GM18526 (cell line): ENCODE data around the gene LRP2BP.

Experiments used
- POLR2A ChIP-seq: IDR thresholded peaks from 3 replicates; pipeline ENCODE4 v1.6.1; 2011; ENCODE audit not compliant: insufficient read length; ENCODE audit errors: extremely low read depth

LRP2BP gene

DNA sequence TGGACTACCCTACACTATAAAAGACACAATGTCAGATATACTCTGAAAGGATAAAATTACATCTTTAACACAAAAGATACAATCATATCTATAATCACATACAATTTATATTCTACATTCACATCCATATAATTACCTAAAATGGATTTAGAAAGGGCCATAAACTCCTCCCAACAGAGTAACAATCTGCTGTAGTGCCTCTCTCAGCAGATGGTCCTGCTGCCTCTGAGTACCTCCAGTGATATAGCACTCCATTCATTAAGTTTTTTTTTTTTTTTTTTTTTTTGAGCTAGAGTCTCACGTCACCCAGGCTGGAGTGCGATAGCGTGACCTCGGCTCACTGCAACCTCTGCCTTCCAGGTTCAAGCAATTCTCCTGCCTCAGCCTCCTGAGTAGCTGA is 8.3 kb upstream of the LRP2BP start:
- TF ChIP-seq POLR2A = no peak

DNA sequence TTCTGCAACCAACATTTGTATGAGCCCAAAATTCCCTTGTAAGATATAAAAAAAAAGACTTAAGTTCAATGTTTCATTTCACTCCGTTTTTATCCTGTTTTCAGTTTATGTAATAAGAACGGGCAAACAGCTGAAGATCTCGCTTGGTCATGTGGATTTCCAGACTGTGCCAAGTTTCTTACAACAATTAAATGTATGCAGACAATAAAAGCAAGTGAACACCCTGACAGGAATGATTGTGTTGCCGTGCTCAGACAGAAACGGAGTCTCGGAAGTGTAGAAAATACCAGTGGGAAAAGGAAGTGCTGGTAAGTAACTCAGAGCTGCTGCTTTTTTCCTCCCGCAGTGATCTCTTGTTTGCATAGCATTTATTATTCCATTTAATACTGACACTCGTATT is 3.7 kb upstream of the LRP2BP start:
- TF ChIP-seq POLR2A = no peak

DNA sequence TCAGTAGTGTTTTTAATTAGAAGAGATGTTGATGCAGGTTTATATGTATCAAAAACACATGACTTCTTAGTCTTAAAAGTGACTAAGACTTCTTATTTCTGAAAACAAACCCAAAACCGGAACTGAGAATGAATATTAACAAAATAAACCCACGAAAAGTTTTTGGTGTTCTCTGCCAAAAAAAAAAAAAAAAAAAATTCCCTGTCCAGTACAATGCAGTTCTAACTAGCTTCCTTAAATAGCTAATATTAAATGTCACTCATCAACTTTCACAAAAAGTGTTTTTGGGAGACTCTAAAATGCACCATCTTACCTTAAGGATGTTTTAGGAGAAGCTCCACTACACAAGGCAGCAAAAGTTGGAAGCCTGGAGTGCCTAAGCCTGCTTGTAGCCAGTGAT is 2.9 kb upstream of the LRP2BP start:
- TF ChIP-seq POLR2A = no peak

DNA sequence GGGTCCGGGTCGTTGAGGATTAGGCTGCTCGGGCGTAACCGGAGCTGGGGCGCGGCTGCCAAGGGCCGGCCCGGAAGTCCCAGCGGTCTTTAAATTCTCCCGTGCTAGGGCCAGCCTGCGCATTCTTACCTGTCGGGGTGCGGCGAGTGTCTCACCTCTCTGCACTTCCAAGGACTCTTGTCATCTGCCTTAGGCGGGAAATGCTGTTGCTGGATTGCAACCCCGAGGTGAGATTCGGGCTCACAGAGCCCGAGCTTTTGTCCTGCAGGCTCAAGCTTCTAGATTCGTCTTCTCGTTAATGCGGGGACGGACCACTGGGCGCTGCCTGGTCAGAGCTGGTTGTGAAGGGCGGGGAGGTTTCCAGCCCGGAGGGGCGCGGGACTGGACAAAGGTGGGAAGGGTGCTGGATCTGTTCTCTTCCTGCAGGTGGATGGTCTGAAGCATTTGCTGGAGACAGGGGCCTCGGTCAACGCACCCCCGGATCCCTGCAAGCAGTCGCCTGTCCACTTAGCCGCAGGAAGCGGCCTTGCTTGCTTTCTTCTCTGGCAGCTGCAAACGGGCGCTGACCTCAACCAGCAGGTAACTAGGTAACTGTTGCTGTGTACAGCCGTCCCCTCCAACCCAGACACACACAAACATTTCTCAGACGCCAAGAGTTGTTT is 1.1 kb upstream of the LRP2BP start, which contains the start of gene ANKRD37:
Gene ANKRD37 (plus strand): TSS at position 118 of the 662 bp plus-strand sequence. CDS start 83 bp downstream, at position 201.
- TF ChIP-seq POLR2A = no peak

DNA sequence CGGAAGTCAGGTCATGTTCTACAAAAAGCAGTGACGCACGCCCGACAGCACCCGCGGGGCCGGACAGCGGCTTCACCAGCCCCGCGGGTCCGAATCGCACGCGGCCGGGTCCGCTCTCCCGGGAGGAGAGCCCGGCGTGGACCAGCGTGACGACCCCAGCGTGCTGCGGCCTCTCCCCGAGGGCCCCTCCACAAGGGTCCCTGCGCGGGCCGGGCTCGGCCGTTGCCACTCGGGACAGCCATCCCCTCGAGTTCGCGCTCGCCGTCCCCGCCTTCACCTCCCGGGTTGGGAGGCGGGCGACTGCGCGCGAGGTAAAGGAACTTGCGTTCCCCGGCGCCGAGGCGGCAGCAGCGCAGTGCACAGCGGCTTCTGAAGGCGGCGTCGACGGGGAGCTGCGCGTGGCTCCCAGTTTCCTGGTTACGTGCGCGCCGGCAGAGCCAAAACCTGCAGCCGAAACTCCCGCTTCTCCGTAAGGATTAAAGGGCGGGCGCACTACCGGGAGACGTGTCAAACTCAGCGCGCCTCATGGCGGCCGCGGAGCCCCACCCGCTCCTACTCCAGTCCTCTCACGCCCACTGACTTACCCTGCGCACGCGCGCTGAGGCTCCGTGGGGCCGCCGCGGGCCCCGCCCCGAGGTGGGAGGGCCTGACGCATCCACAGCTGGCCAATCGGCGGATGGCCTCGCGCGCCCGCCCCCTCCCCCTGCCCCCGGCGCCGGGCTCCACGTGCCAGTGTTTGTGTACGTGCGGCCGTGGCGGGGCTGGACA is 416 bp upstream of the LRP2BP start:
- TF ChIP-seq POLR2A = peak; percentile 60

DNA sequence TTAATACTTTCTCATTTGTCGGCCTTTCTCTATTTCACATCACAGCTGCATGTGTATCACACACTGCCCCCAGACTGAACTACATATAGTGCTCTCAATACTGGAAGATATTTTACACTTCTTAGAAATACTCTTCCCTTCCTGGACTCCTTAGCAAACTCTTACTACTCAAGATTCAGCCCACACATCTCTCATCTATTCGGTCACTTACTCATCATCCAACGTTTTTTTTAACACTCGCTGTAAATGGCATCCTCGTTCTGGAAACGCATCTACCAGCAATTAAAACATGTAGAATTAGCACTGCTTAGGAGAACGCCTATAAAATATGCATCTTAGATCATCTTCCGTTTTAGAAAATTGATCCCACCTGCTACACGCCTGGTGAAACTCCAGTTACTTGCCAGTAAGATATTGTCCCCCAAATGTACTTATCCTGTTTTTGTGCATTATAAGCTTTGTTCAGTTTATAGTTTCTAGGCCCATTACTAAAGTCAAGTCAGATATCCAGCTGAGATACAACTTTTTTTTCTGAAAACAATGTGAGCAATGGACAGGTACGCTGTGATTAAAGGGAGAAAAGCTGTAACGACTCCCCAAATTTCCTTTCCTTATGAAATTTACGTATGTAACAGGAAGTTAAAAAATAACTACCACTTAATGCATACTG is 1.0 kb downstream of the LRP2BP start:
- TF ChIP-seq POLR2A = no peak

DNA sequence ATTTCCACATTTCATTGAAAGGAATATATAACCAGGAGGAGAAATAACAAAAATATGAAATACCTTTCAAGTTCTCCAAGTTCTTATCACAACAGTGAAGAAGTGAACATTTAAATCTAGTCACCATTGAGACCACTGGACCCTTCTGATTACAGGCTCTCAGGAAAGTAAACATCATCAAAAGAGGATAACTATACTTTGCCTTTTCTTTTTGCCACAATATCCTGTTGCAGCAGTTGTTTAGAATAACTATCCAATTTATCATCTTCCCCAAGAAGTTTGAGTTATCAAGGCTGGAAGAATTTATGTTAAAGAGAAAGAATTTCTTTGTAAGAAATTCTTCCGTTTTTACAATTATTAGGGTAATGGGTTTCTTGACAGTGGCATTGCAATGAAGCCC is 3.6 kb downstream of the LRP2BP start:
- TF ChIP-seq POLR2A = no peak

DNA sequence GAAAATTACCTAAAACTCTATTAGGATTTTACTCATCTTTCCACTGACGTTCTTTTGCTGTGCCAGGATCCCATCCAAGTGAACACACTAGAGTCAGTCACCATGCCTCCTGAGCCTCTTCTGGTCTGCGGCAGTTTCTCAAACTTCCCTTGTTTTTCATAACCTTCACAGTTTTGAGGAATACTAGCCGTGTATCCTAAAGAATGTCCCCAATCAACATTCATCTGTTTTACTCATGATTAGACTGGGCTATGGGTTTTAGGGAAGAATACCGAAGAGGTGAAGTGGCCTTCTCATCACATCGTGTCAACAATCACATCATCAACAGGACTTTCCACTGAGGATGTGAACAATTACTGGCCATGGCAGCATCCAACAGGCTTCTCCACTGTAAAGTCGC is 4.8 kb downstream of the LRP2BP start:
- no peak for TF ChIP-seq POLR2A

DNA sequence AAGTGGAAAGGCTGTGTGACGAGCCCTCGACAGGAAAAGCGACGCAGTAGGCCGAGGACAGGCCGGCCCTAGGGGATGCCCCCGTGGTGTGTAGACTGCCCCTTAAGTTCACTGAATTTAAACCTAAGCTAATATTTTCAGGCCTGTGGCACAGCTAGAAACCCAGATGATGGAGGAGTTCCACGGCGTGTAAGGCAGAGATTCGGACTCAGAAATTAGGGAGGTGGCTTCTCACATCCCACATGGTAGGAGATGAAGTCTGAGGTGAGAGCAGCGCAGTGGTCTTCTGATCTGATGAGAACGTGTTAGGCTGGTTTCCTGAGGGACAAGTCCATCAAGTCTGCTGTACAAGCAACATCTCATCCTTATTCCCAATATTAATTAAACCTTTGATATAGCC is 7.8 kb downstream of the LRP2BP start:
- no peak for TF ChIP-seq POLR2A

DNA sequence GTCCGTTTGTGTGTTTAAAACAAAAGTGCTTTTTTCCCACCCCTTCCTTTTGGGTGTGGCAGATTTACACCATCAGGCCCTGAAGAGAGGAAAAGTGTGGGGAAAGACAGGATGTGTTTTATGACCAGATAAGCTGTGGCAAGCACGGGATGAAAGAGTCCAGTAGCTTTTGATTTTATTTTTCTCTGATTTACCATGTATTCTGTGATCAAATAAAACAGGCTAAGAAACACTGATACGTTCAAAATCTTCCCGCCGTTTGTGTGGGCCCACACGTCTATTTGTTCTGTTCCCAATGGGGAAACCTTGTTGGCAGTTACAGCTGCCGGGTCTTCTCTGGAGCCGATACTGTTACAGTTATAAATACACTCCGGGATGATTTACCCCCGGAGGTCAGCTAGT is 10.8 kb downstream of the LRP2BP start:
- TF ChIP-seq POLR2A = no peak

DNA sequence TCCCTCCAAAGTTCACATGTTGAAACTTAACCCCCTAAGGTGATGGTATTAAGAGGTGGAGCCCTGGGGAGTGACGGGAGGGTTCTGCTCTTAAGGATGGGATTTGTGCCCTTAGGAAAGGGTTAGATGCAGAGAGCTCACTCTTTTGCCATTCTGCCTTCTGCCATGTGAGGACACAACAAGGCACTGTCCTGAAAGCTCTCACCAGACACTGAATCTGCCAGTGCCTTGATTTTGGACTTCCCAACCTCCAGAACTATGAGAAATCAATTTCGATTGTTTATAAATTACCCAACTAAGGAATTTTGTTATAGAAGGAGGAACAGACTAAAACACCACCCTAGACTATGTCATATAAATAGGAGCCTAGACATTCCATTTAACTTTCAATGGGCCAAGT is 11.7 kb downstream of the LRP2BP start:
- no peak for TF ChIP-seq POLR2A

DNA sequence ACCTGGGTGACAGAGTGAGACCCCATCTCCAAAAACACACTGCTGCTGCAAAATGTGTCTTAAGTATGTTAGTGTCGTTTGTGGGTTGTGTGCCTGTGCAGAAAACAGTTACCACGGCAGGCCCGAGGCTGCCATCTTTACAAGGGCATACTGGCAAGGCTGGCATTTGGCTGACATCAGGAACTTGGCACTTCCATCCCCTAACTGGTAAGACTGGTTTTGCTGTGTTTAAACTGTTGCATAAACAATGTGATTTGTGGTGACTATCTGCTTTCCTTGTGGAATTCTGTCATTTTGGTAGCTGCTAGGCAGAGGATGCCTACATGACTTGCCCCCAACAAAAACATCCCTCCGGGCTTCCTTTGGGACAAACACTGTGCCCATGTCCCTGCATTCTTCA is 12.3 kb downstream of the LRP2BP start:
- TF ChIP-seq POLR2A = no peak

DNA sequence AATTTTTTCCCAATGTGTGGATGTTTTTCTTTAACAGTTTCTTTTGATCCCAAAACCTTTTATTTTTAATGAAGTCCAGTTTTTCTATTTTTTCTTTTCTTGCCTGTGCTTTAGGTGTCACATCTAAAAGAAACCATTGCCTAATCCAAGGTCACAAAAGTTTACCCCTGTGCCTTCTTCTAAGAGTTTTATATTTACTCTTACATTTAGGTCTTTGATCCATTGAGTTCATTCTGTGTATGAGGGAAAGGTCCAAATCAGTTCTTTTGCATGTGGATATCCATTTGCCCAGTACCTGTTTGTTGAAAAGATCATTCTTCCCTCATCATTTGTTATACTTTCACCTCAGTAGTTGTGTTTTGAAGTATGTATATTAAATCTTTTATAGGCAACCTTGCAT is 13.0 kb downstream of the LRP2BP start:
- no peak for TF ChIP-seq POLR2A

DNA sequence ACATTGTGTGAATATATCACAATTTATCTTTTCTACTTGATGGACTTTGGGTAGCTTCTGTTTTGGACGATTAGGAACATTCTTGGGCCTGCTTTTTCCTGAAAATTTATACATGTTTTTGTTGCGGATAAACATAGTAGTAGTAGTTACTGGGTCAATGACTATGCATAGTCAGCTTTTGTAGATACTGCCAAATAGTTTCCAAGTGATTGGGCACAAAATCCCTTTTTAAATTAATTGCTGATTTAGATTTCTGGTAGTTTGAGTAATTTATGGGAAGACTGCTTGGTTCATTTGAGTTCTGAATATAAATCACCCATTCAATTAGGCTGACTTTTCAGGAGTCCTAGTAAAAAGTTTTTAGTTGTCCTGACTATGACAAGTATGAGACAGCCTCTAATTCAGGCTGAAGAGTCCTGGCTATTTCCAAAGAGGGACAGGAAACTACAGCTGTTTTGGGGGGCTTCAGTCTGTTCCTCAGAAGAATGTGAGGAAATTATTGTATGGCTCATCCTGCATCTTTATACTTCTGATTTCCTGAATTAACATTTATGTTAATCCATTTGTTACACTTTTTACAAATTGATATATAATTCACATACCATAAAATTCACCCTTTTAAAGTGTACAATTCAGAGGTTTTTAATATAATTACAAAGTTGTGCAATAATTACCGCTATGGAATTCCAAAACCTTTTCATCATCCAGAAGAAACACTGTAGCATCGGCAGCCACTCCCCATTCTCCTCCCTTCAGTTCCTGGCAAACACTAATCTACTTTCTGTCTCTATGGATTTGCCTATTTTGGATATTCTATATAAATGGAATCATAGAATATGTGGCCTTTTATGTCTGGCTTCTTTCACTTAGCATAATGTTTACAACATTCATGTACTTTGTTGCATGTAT is 14.2 kb downstream of the LRP2BP start:
- TF ChIP-seq POLR2A = no peak

DNA sequence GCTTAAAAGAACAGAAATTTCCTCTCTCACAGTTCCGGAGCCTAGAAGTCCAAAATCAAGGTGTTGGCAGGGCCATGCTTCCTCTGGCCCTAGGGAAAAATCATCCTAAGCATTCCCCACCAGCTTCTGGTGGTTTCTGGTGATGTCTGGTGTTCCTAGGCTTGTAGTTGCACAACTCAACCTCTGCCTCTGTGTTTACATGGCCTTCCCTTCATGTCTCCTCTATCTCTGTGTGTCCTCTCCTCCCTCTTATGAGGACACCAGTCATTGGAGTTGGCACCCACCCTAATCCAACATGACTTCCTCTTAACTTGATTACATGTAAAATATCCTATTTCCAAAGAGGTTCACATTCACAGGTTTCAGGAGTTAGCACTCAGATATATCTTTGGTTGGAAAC is 15.4 kb downstream of the LRP2BP start:
- TF ChIP-seq POLR2A = no peak
